DMS 273 (cell line): ENCODE measurements around the gene OR51B2.
"Not testable (repeated sequence)": the region's sequence is repeated elsewhere in the genome, so short reads cannot be mapped to it uniquely, and the experiment has no call there.

ENCODE experiments used
- DNase-seq: peaks from one replicate; lab custom pipeline; 2025; ENCODE audit not compliant: unreplicated experiment; lab: John Stamatoyannopoulos, UW

Gene OR51B2

GRCh38 chr11:5324197-5324596 lies at the start of gene OR51B2:
Gene OR51B2, minus strand, starts transcription at chr11:5324297. Its CDS starts 0 bp downstream, at chr11:5324297.
- DNase-seq: no peak

- peak; percentile 9 for DNase-seq
Measured at GRCh38 chr11:5369789-5370188, 45.7 kb upstream of the OR51B2 start.

- DNase-seq: no peak
Measured at GRCh38 chr11:5368502-5369043, 44.5 kb upstream of the OR51B2 start.

GRCh38 chr11:5367448-5368074 lies 43.5 kb upstream of the OR51B2 start:
- no peak for DNase-seq

- no peak for DNase-seq
Measured at GRCh38 chr11:5366856-5367255, 42.8 kb upstream of the OR51B2 start.

- not testable (repeated sequence) for DNase-seq
Measured at GRCh38 chr11:5366365-5366764, 42.3 kb upstream of the OR51B2 start.

GRCh38 chr11:5364214-5364613 lies 40.1 kb upstream of the OR51B2 start:
- DNase-seq: no peak

- no peak for DNase-seq
Measured at GRCh38 chr11:5363679-5364078, 39.6 kb upstream of the OR51B2 start.

- no peak for DNase-seq
Measured at GRCh38 chr11:5362017-5362625, 38.0 kb upstream of the OR51B2 start.

GRCh38 chr11:5356031-5356430 lies 31.9 kb upstream of the OR51B2 start:
- not testable (repeated sequence) for DNase-seq

- DNase-seq: no peak
Measured at GRCh38 chr11:5351208-5351607, 27.1 kb upstream of the OR51B2 start, which contains the start of gene OR51B6. Gene OR51B6, plus strand, starts transcription at chr11:5351508. Its CDS starts 0 bp downstream, at chr11:5351508.

- no peak for DNase-seq
Measured at GRCh38 chr11:5349550-5349949, 25.5 kb upstream of the OR51B2 start.

GRCh38 chr11:5348551-5349194 lies 24.6 kb upstream of the OR51B2 start:
- no peak for DNase-seq

GRCh38 chr11:5345831-5346230 lies 21.7 kb upstream of the OR51B2 start:
- no peak for DNase-seq

- DNase-seq: no peak
Measured at GRCh38 chr11:5343474-5344335, 19.6 kb upstream of the OR51B2 start, which contains the start of gene OR51B5. Gene OR51B5, minus strand, starts transcription at chr11:5343524. Its CDS starts 0 bp downstream, at chr11:5343524.

GRCh38 chr11:5339771-5340322 lies 15.8 kb upstream of the OR51B2 start:
- no peak for DNase-seq

GRCh38 chr11:5337253-5337652 lies 13.2 kb upstream of the OR51B2 start:
- DNase-seq: not testable (repeated sequence)

- DNase-seq: no peak
Measured at GRCh38 chr11:5336331-5336730, 12.2 kb upstream of the OR51B2 start.

GRCh38 chr11:5335170-5335569 lies 11.1 kb upstream of the OR51B2 start:
- DNase-seq: no peak

GRCh38 chr11:5317292-5317691 lies 6.8 kb downstream of the OR51B2 start:
- no peak for DNase-seq
